CD14-positive monocyte (primary cell): Measurements from ENCODE around the gene CCL28. TPM values are rescaled to one million over a fixed set of nuclear protein-coding genes. Genes with fewer than 3 reads are reported as not detected.

Source experiments
- DNase-seq, 3 donors: peaks; one replicate each; pipeline ENCODE4 v3.0.0-alpha.2; 2011 to 2022
- H2AFZ ChIP-seq: 2 replicates; pipeline ENCODE4 v1.6.0; 2012; ENCODE audit warnings: mild to moderate bottlenecking, low read depth, low read length, inconsistent platforms; ENCODE audit not compliant: insufficient read depth, poor library complexity, severe bottlenecking
- H3K27ac ChIP-seq, 2 donors: 1 replicate in 1 of 2; 2 replicates in 1 of 2; pipeline ENCODE4 v1.5.1; 2012 to 2013; ENCODE audit warnings: low read length in 2 of 2, control low read depth in 1 of 2, inconsistent platforms in 1 of 2, low read depth in 1 of 2, mild to moderate bottlenecking in 1 of 2
- H3K27me3 ChIP-seq, 2 donors: one replicate each; pipeline versions ENCODE4 v1.6.0 to v1.6.1; 2011 to 2013; ENCODE audit warnings: low read length in 2 of 2; ENCODE audit not compliant: control insufficient read depth in 2 of 2, insufficient read depth in 2 of 2
- H3K36me3 ChIP-seq, 2 donors: replicated peaks in 1 of 2; 1 replicate in 1 of 2; 2 replicates in 1 of 2; pipeline versions ENCODE4 v1.5.1 to v1.6.1; 2012 to 2013; ENCODE audit warnings: low read length in 2 of 2, control low read depth in 1 of 2, inconsistent platforms in 1 of 2, mild to moderate bottlenecking in 1 of 2; ENCODE audit not compliant: insufficient read depth in 2 of 2, control insufficient read depth in 1 of 2
- H3K4me1 ChIP-seq, 2 donors: 1 replicate in 1 of 2; 2 replicates in 1 of 2; pipeline versions ENCODE4 v1.5.1 to v1.6.1; 2012 to 2013; ENCODE audit warnings: low read length in 2 of 2, control low read depth in 1 of 2, inconsistent platforms in 1 of 2, mild to moderate bottlenecking in 1 of 2, moderate library complexity in 1 of 2; ENCODE audit not compliant: insufficient read depth in 2 of 2, control insufficient read depth in 1 of 2
- H3K4me2 ChIP-seq: replicated peaks from 2 replicates; pipeline ENCODE3; 2012; ENCODE audit warnings: low read length, moderate library complexity, mild to moderate bottlenecking; ENCODE audit not compliant: poor library complexity, severe bottlenecking; ENCODE audit errors: extremely low read depth
- H3K4me3 ChIP-seq, 3 experiments: fragments of 200-600 bp in 1 of 3; sonication (generic) in 1 of 3; replicated peaks in 1 of 3; 1 replicate in 2 of 3; 2 replicates in 1 of 3; pipeline ENCODE4 v1.5.1; 2011 to 2013; ENCODE audit warnings: low read length in 3 of 3, mild to moderate bottlenecking in 3 of 3, control low read depth in 2 of 3, low read depth in 2 of 3, inconsistent platforms in 1 of 3, moderate library complexity in 1 of 3
- H3K79me2 ChIP-seq: 2 replicates; pipeline ENCODE4 v1.6.0; 2012; ENCODE audit warnings: mild to moderate bottlenecking, control low read depth, inconsistent platforms, low read length, moderate library complexity; ENCODE audit not compliant: insufficient read depth
- H3K9ac ChIP-seq: 2 replicates; pipeline ENCODE4 v1.6.0; 2017; ENCODE audit warnings: low read length, mild to moderate bottlenecking; ENCODE audit not compliant: insufficient read depth, poor library complexity, severe bottlenecking
- H3K9me3 ChIP-seq, 2 donors: replicated peaks in 1 of 2; 1 replicate in 1 of 2; 2 replicates in 1 of 2; pipeline versions ENCODE4 v1.5.1 to v1.6.1; 2012 to 2013; ENCODE audit warnings: low read length in 2 of 2, control low read depth in 1 of 2; ENCODE audit not compliant: control insufficient read depth in 1 of 2, insufficient read depth in 1 of 2
- H4K20me1 ChIP-seq: 2 replicates; pipeline ENCODE4 v1.6.0; 2012; ENCODE audit warnings: mild to moderate bottlenecking, low read length, control low read depth, moderate library complexity; ENCODE audit not compliant: insufficient read depth
- H3K27ac Mint-ChIP-seq, 7 donors: one replicate each; pipeline ENCODE4 v1.8.0; 2020; ENCODE audit warnings: mild to moderate bottlenecking in 7 of 7, mixed read lengths in 7 of 7, moderate library complexity in 6 of 7, inconsistent platforms in 2 of 7
- H3K27me3 Mint-ChIP-seq, 3 donors: one replicate each; pipeline ENCODE4 v1.8.0; 2021 to 2022; ENCODE audit warnings: low read depth in 3 of 3, mild to moderate bottlenecking in 3 of 3, mixed read lengths in 3 of 3, moderate library complexity in 3 of 3, inconsistent platforms in 1 of 3
- H3K36me3 Mint-ChIP-seq, 2 donors: one replicate each; pipeline ENCODE4 v1.8.0; 2020; ENCODE audit warnings: mixed read lengths in 2 of 2, inconsistent platforms in 1 of 2, mild to moderate bottlenecking in 1 of 2
- H3K4me1 Mint-ChIP-seq: one replicate; pipeline ENCODE4 v1.8.0; 2020; ENCODE audit warnings: mild to moderate bottlenecking, mixed read lengths
- H3K4me3 Mint-ChIP-seq, 2 donors: one replicate each; pipeline ENCODE4 v1.8.0; 2020; ENCODE audit warnings: mild to moderate bottlenecking in 2 of 2, mixed read lengths in 2 of 2, moderate library complexity in 1 of 2
- H3K9me3 Mint-ChIP-seq, 7 donors: one replicate each; pipeline ENCODE4 v1.8.0; 2020 to 2022; ENCODE audit warnings: mixed read lengths in 7 of 7, mild to moderate bottlenecking in 6 of 7, moderate library complexity in 6 of 7, inconsistent platforms in 2 of 7
- CTCF ChIP-seq: fragments of 200-600 bp; IDR thresholded peaks from one replicate; pipeline ENCODE4 v1.8.0; 2022; ENCODE audit warnings: antibody characterized with exemption, mild to moderate bottlenecking
- WGBS: methylation state at CpG from one replicate; pipeline ENCODE4 v1.1.5; 2013; ENCODE audit warnings: missing lambda C conversion rate; ENCODE audit not compliant: insufficient coverage; 5-methylcytosine and 5-hydroxymethylcytosine counted together
- intact Hi-C, 2 donors: fragments of 100-400 bp; cut with micrococcal nuclease; formaldehyde crosslinking; loops; one replicate each; pipeline versions ENCODE4 v1.15.0 to v1.15.1; 2023
- polyA plus RNA-seq, 3 donors: library from polyadenylated mRNA; depleted of rRNA in 1 of 3; unstranded in 2 of 3; stranded (reverse) in 1 of 3; fragments of 300-500 nt in 2 of 3; fragments of >200 nt in 1 of 3; fragmentation: Illumina TruSeq in 2 of 3; gene quantifications; 1 replicate in 2 of 3; 2 replicates in 1 of 3; pipeline ENCODE4 v1.2.3, GENCODE V29; 2012 to 2021

CCL28 gene
- polyA plus RNA-seq, 3 donors, result 0.10 to 0.51 (median 0.32) TPM

- H3K36me3 Mint-ChIP-seq, result no peaks in the 10 kb centered on the region
- H3K9me3 Mint-ChIP-seq, result peaks cover 0 to 8% (median 4%) of the 10 kb centered on the region in 7 donors
- H3K27ac ChIP-seq, result no peak overlapping the region
- no peaks in the 10 kb centered on the region for H3K36me3 ChIP-seq
- H2AFZ ChIP-seq, result no peak overlapping the region
- H3K4me3 ChIP-seq, result no peak overlapping the region
- peaks cover 5% of the 10 kb centered on the region for H3K4me1 Mint-ChIP-seq
- TF ChIP-seq CTCF, result no peak
- no peak overlapping the region for H3K9ac ChIP-seq
- no peak overlapping the region for H3K4me2 ChIP-seq
- no peaks in the 10 kb centered on the region for H4K20me1 ChIP-seq
- H3K27me3 Mint-ChIP-seq, result peaks cover 0 to 6% (median 2%) of the 10 kb centered on the region in 3 donors
- WGBS, result no CpG with 5 or more reads among the region's 1 CpG
- H3K4me3 Mint-ChIP-seq, result no peak overlapping the region
- H3K79me2 ChIP-seq, result no peaks in the 10 kb centered on the region
- intact Hi-C loops, result no loop called here
- peaks cover 3 to 7% of the 10 kb centered on the region in 2 donors for H3K4me1 ChIP-seq
- no peaks in the 10 kb centered on the region for H3K27me3 ChIP-seq
- H3K9me3 ChIP-seq, result no peaks in the 10 kb centered on the region
- no peak for DNase-seq
- H3K27ac Mint-ChIP-seq, result no peak overlapping the region
These were observed 10.4 kb downstream of the CCL28 start for GRCh38 chr5:43401827-43402226.

GRCh38 chr5:43400082-43400481, 12.1 kb downstream of the CCL28 start:
- H3K27ac Mint-ChIP-seq, result no peak overlapping the region

More at GRCh38 chr5:43400082-43400481, 12.1 kb downstream of the CCL28 start:
- Histone ChIP-seq H3K9ac (no peak overlapping the region), H3K36me3 (no peaks in the 10 kb centered on the region), H3K4me1 (peaks cover 3 to 9% of the 10 kb centered on the region in 2 donors), H2AFZ (no peak overlapping the region), H3K9me3 (no peaks in the 10 kb centered on the region), H3K27me3 (no peaks in the 10 kb centered on the region), H3K4me2 (no peak overlapping the region), H3K27ac (no peak overlapping the region), H3K79me2 (no peaks in the 10 kb centered on the region), H4K20me1 (no peaks in the 10 kb centered on the region), H3K4me3 (no peak overlapping the region)
- Mint-ChIP-seq H3K4me3 (no peak overlapping the region), H3K4me1 (peaks cover 9% of the 10 kb centered on the region), H3K27me3 (peaks cover 3 to 14% (median 7%) of the 10 kb centered on the region in 3 donors), H3K36me3 (no peaks in the 10 kb centered on the region), H3K9me3 (peaks cover 0 to 7% (median 4%) of the 10 kb centered on the region in 7 donors)
- no peak for TF ChIP-seq CTCF
- WGBS, result no CpG with 5 or more reads among the region's 3 CpGs
- intact Hi-C loops, result no loop called here
- DNase-seq, result no peak
